DMS153 (cell line): ENCODE data around the gene FAM43B.

Experiments used
- DNase-seq: peaks from one replicate; lab custom pipeline; 2025; lab: John Stamatoyannopoulos, UW

Gene FAM43B

DNA sequence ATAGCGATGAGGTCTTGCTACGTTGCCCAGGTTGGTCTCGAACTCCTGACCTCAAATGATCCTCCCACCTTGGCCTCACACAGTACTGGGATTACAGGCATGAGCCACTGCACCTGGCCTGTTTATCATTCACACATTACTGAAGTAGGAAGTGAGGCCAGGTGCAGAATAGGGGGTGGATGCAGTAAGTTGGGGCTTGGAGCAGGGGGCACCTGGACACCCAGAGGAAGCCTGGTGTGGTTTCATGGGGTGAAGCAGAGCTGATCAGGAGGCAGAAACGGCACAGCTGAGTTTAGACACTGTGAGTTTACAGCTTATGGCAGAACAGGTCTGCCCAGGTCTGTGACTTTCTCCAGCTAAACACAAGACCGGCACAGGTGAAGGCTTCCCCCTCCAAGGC, 41.4 kb downstream of the FAM43B start:
- no peak for DNase-seq

DNA sequence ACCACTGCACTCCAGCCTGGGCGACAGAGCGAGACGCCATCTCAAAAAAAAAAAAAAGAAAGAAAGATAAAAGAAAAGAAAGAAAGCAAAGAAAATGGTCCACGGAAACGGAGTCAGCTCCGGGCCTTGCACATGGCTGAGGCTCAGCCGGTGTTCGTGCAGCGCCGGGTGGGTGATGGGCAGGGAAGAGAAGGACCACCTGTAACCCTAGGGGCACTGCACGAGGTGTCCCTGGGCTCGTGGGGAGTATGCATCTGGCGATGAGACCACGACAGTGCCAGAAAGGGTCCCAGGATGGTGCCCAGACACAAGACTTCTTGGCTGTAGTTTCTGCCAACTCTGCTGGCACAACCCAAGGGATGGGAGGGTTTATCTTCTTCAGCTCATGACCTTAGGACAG, 42.4 kb downstream of the FAM43B start:
- no peak for DNase-seq

GRCh38 chr1:20596106-20596505, 43.7 kb downstream of the FAM43B start:
- DNase-seq: no peak

GRCh38 chr1:20597650-20598049, 45.3 kb downstream of the FAM43B start:
- no peak for DNase-seq

DNA sequence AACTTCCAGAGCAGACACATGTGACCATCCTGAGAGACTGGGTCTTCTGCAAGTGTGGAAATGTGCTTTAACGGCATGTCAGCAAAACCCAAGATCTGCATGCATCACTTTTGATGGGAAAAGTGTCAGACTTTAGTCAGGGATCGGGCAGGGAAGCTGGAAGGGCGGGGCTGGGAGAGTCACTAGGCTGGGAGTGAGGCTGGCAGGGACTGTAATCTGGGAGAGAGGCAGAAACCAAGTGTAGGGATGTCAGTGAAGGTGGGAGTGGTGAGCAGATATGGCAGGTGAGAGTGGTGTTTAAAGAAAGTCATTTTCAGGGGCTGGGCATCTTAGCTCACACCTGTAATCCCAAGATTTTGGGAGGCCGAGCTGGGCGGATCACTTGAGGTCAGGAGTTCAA, 47.8 kb downstream of the FAM43B start:
- no peak for DNase-seq

DNA sequence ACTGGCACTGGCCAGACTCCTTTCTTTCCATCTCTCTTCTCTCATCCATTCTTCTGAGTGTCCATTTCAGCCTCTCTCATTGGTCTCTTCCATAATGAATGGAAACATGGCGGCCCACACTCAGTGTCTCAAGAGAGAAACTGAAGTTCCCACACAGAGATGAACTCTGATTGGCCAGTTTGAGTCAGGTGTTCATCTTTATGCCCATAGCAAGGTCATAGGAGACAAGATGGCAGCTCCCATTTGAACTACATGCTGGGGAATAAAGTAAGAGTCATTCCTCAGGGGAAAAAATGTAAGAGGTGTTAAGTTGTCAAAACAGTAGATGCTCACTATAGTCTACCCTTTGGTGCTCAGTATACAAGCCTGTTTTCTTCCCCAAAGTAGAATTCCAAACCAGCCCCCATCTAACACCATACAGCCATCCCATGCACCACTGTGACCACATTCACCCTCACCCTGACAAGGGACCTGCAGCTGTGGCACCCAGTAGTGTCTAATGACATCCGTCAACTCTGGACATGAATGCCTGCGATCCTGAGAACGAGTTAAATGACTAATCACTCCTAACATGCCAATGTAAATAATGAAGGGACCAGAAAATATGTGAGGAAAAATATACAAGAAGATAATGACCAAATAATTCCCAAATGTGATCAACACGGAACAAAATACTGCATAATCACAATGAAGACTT, 48.9 kb downstream of the FAM43B start:
- DNase-seq: no peak

DNA sequence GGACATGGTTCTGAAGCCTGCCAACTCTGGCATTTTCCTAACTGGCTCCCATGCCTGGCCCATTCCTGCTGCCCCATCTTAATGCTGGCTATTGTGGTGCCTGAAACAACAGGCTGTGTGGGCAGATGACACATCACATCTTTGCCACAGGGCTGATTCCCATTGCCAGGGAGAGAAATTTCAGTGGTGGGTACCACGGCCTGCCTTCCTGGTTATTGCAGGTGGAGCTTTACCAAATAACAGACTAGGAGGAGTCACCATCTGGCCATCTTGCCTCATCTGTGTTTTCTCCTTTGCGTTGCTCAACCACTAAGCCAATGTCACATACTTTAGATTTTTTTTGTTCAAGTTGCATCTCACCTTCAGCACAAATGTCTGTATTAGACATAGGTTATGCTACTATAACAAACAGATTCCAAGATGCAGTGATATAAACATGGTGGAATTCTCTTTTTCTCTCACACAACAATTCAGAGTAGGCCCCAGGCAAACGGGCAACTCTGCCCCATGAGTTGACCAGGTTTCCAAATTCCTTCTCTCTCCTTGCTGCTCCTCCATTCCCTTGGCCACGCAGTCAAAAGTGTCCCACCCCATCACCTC, 50.6 kb downstream of the FAM43B start:
- no peak for DNase-seq

GRCh38 chr1:20603504-20604464, 51.4 kb downstream of the FAM43B start:
- DNase-seq: no peak
